ENCODE results near the gene SGPL1. TPM values are rescaled to one million over a fixed set of nuclear protein-coding genes. Genes with fewer than 3 reads are reported as not detected.

Gene SGPL1
- total and polyA plus RNA-seq, 10 of the 15 experiments (the other 5 are each of a cell fraction or from before 2014, with no cell fraction given), result 4.9 to 20.7 (median 10.6) TPM

DNA sequence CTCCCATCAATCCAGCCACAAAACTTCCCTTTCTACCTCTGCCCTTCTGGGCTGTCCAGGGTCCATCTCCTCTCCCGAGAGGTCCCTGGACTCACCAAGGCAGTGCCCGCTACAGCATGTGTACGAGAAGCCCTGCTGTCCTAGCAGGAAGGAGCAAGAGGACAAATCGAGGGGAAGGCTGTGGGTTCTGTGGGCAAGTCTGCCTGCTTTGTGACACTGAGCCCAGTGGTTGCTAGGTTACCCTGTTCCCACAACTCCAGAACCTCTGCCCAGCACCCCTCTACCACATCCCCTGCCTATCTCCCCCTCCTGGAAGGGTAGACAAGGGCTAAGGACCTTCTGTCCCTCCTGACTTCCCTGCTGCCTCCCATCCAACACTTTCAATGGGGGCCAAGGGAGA, 30.6 kb upstream of the SGPL1 start, which contains the start of gene TBATA:
Gene TBATA (minus strand): TSS at position 188 of the 400 bp plus-strand sequence. CDS start 1,998 bp downstream, outside the sequence.
- Histone ChIP-seq H3K9ac (ENCODE audit: control insufficient read depth, insufficient read depth, low read length) (no peak within 1 kb of the TSS), H3K36me3 (ENCODE audit: control insufficient read depth in 2 of 2, insufficient read depth in 2 of 2, low read length in 1 of 2) (no peaks in the 10 kb centered on the region), H3K79me2 (ENCODE audit: control insufficient read depth, insufficient read depth, low read length) (no peaks in the 10 kb centered on the region), H3K4me2 (ENCODE audit: control insufficient read depth, insufficient read depth) (no peak within 1 kb of the TSS), H3K4me3 (no peak within 1 kb of the TSS), H3K4me1 (ENCODE audit: control insufficient read depth, insufficient read depth, low read length) (no peaks in the 10 kb centered on the region), H4K20me1 (ENCODE audit: control insufficient read depth, insufficient read depth) (no peaks in the 10 kb centered on the region), H3K27ac (ENCODE audit: control insufficient read depth, insufficient read depth) (no peak within 1 kb of the TSS), H3K27me3 (replicated peaks in 1 of 2; ENCODE audit: control insufficient read depth in 2 of 2, insufficient read depth in 2 of 2, low read length in 1 of 2) (no peaks in the 10 kb centered on the region; a peak in 1 of 4 replicates), H2AFZ (ENCODE audit: control insufficient read depth, low read depth, low read length) (no peak within 1 kb of the TSS), H3K9me3 (replicated peaks; ENCODE audit: control insufficient read depth, insufficient read depth, low read length) (no peaks in the 10 kb centered on the region)
- no peak for ATAC-seq
- POLR2A ChIA-PET, result no interaction called here
- BruUV-seq (replicated peaks), result no TSS peak
- in situ Hi-C loops (cut with MboI) (no loop called here), intact Hi-C loops (cut with micrococcal nuclease; ENCODE audit: unreplicated experiment) (no loop called here)
- CTCF ChIA-PET, result no interaction called here
- 0% methylated on average over 4 of the region's 4 CpGs for WGBS (ENCODE audit: insufficient coverage, insufficient replicate concordance, low lambda C conversion rate, missing lambda C conversion rate)
- no peak for FAIRE-seq
- SMC1A ChIA-PET (ENCODE audit: uncharacterized antibody, unreplicated experiment), result no interaction called here
- no peak for DNase-seq (ENCODE audit: low read depth, low spot score)
- RAD21 ChIA-PET (ENCODE audit: unreplicated experiment), result no interaction called here
- TF ChIP-seq ZNF207 (IDR thresholded peaks at IDR 0.05; ENCODE audit: borderline replicate concordance) (no peak), SUZ12 (IDR thresholded peaks at IDR 0.05; ENCODE audit: unreplicated experiment) (no peak), LARP7 (IDR thresholded peaks at IDR 0.05) (no peak), HDGF (IDR thresholded peaks at IDR 0.05) (no peak), HDAC2 (IDR thresholded peaks at IDR 0.05) (no peak), CBX5 (IDR thresholded peaks at IDR 0.05; ENCODE audit: low read depth) (no peak), USF2 (IDR thresholded peaks at IDR 0.05; ENCODE audit: borderline replicate concordance, low read depth, low read length) (no peak), RAD51 (IDR thresholded peaks at IDR 0.05) (no peak), ZNF687 (IDR thresholded peaks at IDR 0.05) (no peak), ETV6 (conservative IDR thresholded peaks at IDR 0.05 in 1 of 2, IDR thresholded peaks at IDR 0.05 in 1 of 2; ENCODE audit: borderline replicate concordance in 1 of 2, low read depth in 1 of 2) (no peak), TAF1 (IDR thresholded peaks at IDR 0.05; ENCODE audit: borderline replicate concordance, low read depth, low read length) (no peak), ZNF384 (IDR thresholded peaks at IDR 0.05; ENCODE audit: borderline replicate concordance, low read depth, low read length) (no peak), PML (IDR thresholded peaks at IDR 0.05; ENCODE audit: low read length) (no peak), EZH2 (IDR thresholded peaks at IDR 0.05; ENCODE audit: borderline replicate concordance, control insufficient read depth, low read depth, low read length) (no peak), FOXK2 (IDR thresholded peaks at IDR 0.05) (no peak), NKRF (conservative IDR thresholded peaks at IDR 0.05) (no peak), ASH2L (IDR thresholded peaks at IDR 0.05; ENCODE audit: borderline replicate concordance, low read depth) (no peak), NR2C1 (IDR thresholded peaks at IDR 0.05) (no peak)

Measured in GM12878 (cell line).